Thoracic aorta (tissue), 2 donors: ENCODE data around the gene ATP2C2. TPM values are rescaled to one million over a fixed set of nuclear protein-coding genes. Genes with fewer than 3 reads are reported as not detected.
"Not testable (repeated sequence)": the region's sequence is repeated elsewhere in the genome, so short reads cannot be mapped to it uniquely, and the experiment has no call there.

ENCODE experiments used
- ATAC-seq: fragments of 150-250 bp; one replicate; pipeline ENCODE4 v1.8.0; 2017; ENCODE audit warnings: low read depth; ENCODE audit not compliant: insufficient number of reproducible peaks, low FRiP score
- DNase-seq: peaks from one replicate; pipeline ENCODE4 v3.0.0-alpha.2; 2020; ENCODE audit warnings: low spot score
- H3K27ac ChIP-seq, 2 donors: fragments of 200-600 bp; sonication (generic); 1 replicate in 1 of 2; 2 replicates in 1 of 2; pipeline ENCODE4 v1.5.1; 2016; ENCODE audit warnings: mild to moderate bottlenecking in 2 of 2, moderate library complexity in 2 of 2
- H3K27me3 ChIP-seq: fragments of 200-600 bp; sonication (generic); replicated peaks from 2 replicates; pipeline ENCODE4 v1.6.0; 2016; ENCODE audit warnings: mild to moderate bottlenecking; ENCODE audit not compliant: insufficient read depth
- H3K36me3 ChIP-seq: fragments of 200-600 bp; sonication (generic); one replicate; pipeline ENCODE4 v1.5.1; 2016
- H3K4me1 ChIP-seq, 2 donors: fragments of 200-600 bp; sonication (generic); 1 replicate in 1 of 2; 2 replicates in 1 of 2; pipeline versions ENCODE4 v1.5.1 to v1.6.0; 2016; ENCODE audit warnings: low read depth in 2 of 2, mild to moderate bottlenecking in 1 of 2; ENCODE audit not compliant: control insufficient read depth in 1 of 2
- H3K4me3 ChIP-seq: fragments of 200-600 bp; sonication (generic); 2 replicates; pipeline ENCODE4 v1.5.1; 2016; ENCODE audit warnings: mild to moderate bottlenecking
- H3K9me3 ChIP-seq: fragments of 200-600 bp; sonication (generic); 2 replicates; pipeline ENCODE4 v1.5.1; 2016
- total RNA-seq, 2 donors: library from RNA; depleted of rRNA; stranded (reverse); fragments of >200 nt; gene quantifications; one replicate each; pipeline versions ENCODE4 v1.1.0 to v1.2.3, GENCODE V29; 2016
- TF ChIP-seq, protein P1 (sequence below): fragments of 200-600 bp; sonication (generic); IDR thresholded peaks from one replicate; pipeline ENCODE4 v1.5.1; 2019; ENCODE audit warnings: antibody characterized with exemption

Gene ATP2C2
- total RNA-seq, 2 donors from 2014 or later: 0.28 to 0.54 TPM

DNA sequence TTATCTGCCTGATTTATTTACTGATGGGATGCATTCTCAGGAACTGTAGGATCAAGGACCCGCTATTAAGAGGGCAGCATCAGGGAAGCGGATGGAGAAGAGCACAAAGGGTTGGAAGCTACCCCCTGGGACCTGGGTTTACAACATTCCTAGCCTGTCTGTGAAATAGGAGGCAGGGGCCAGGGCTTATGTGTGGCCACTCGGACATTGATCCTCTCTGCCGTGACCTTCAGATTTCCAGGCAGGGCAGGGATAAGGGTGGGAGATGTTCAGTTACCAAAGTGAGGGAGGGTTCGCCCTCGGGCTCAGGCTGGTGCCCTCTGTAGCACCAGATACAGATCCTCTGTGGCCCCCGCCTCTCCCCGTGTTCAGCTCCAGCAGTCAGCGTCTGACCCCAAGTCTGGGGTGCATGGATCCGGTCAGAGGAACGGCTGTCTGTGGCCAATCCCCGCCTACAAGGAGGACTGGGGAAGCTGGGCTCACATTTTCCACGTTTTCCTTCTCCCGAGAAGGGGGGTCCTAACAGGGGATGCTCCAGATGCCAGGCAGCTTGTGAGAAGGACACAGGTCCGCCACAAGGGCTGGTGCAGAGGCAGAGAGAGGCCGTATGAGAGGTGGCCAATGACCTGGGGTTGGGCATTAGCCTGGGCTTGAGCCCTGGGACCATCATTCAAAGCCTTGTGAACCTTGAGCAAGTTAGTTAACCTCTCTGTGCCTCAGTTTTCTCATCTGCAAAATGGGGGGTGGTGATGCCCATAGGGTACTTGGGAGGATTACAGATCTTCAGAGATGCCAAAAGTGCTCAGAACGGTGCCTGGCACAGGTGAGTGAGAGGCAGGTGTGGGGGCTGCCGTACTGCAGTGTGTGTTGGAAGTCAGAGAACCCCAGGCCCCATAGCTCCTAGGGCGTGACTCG lies 48.3 kb downstream of the ATP2C2 start:
- TF ChIP-seq, protein P1, sequence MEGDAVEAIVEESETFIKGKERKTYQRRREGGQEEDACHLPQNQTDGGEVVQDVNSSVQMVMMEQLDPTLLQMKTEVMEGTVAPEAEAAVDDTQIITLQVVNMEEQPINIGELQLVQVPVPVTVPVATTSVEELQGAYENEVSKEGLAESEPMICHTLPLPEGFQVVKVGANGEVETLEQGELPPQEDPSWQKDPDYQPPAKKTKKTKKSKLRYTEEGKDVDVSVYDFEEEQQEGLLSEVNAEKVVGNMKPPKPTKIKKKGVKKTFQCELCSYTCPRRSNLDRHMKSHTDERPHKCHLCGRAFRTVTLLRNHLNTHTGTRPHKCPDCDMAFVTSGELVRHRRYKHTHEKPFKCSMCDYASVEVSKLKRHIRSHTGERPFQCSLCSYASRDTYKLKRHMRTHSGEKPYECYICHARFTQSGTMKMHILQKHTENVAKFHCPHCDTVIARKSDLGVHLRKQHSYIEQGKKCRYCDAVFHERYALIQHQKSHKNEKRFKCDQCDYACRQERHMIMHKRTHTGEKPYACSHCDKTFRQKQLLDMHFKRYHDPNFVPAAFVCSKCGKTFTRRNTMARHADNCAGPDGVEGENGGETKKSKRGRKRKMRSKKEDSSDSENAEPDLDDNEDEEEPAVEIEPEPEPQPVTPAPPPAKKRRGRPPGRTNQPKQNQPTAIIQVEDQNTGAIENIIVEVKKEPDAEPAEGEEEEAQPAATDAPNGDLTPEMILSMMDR: no peak
- Histone ChIP-seq H3K27ac (no peak overlapping the region), H3K4me3 (no peak overlapping the region), H3K4me1 (no peaks in the 10 kb centered on the region), H3K36me3 (no peaks in the 10 kb centered on the region), H3K9me3 (no peaks in the 10 kb centered on the region), H3K27me3 (no peaks in the 10 kb centered on the region)
- ATAC-seq: no peak
- no peak for DNase-seq

- Histone ChIP-seq H3K36me3 (no peaks in the 10 kb centered on the region), H3K4me1 (no peaks in the 10 kb centered on the region), H3K9me3 (no peaks in the 10 kb centered on the region), H3K27ac (no peak overlapping the region), H3K4me3 (no peak overlapping the region), H3K27me3 (no peaks in the 10 kb centered on the region)
- no peak for ATAC-seq
- no peak for DNase-seq
- TF ChIP-seq, protein P1: no peak
Measured at GRCh38 chr16:84418056-84418849, 49.9 kb downstream of the ATP2C2 start.

DNA sequence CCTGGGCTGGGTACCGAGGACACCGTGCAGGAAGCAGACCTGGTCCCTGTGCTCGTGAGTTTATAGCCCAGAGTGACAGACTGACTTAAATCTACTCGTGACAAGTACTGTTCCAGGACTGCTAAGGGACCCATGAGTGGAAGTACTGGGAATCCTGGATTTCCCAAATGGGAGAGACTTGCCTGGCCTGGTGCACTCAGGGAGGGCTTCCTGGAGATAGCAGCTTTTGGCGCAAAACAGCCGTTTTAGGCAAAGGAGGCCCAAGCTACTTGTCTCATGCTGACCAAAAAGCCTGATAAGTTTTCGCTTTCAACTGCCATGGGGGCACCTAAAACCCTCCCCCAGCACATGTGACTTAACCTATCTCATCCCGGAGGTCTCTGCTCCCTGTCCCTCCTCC lies 51.4 kb downstream of the ATP2C2 start:
- no peaks in the 10 kb centered on the region for H3K36me3 ChIP-seq
- ATAC-seq: no peak
- no peaks in the 10 kb centered on the region for H3K27me3 ChIP-seq
- H3K4me3 ChIP-seq: no peak overlapping the region
- H3K9me3 ChIP-seq: no peaks in the 10 kb centered on the region
- DNase-seq: no peak
- TF ChIP-seq, protein P1: no peak
- H3K4me1 ChIP-seq: no peaks in the 10 kb centered on the region
- H3K27ac ChIP-seq: no peak overlapping the region

GRCh38 chr16:84420556-84420955 lies 52.2 kb downstream of the ATP2C2 start:
- not testable (repeated sequence) for H3K36me3 ChIP-seq, DNase-seq, H3K4me1 ChIP-seq, H3K9me3 ChIP-seq, H3K27ac ChIP-seq, H3K27me3 ChIP-seq, ATAC-seq, H3K4me3 ChIP-seq

DNA sequence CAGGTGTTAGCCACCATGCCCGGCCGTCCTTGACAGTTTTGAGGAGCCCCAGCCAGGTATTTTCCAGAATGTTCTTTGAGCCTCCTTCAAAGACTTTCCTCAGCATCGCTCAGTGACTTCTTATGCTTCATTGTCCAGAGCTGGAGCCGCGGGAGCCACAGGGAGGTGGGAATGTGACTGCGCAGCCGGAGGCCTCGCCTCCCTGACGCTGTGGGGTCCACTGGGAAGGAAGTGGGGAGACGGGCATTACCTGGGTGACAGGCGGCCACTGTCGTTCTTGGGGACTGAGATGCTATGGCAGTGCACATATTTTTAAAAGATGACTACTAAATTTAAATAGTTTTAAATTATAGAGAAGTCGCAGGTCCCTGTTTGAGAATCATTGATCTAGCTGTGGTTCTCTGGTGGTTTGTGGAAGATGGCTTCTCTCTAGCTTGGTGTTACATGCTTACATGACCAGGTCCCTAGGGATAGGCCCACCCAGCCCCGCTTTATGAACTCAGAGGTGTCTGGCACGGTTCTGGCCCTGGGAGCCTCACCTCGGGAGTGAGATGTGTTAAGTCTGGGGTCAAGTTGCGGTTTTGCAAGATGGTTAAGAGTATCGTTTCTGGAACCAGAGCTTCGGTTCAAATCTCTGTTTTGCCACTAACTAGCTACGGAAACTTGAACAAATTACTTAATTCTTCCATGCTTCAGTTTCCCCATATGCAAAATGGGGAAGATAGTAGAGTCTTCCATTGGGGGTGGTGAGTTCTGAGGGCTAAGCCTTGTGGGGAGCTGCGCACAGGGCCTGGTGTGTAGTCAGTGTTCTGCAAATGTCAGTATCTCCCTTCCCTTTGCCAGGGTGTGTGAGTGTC lies 53.0 kb downstream of the ATP2C2 start:
- no peak for ATAC-seq
- Histone ChIP-seq H3K4me3 (no peak overlapping the region), H3K9me3 (no peaks in the 10 kb centered on the region), H3K27ac (no peak overlapping the region), H3K36me3 (no peaks in the 10 kb centered on the region), H3K4me1 (no peaks in the 10 kb centered on the region), H3K27me3 (no peaks in the 10 kb centered on the region)
- no peak for DNase-seq
- TF ChIP-seq, protein P1: no peak
